GM18909 (cell line): ENCODE results near the gene CCNY.

ENCODE experiments used
- ATAC-seq: cut with Tn5 transposase; IDR thresholded peaks from one replicate; pipeline ENCODE4 v1.9.1; 2021; ENCODE audit warnings: mild to moderate bottlenecking; ENCODE audit not compliant: unreplicated experiment, poor library complexity

Gene CCNY

GRCh38 chr10:35379226-35380137, 43.2 kb downstream of the CCNY start:
- ATAC-seq, result peak; percentile 87

GRCh38 chr10:35382096-35382495, 45.8 kb downstream of the CCNY start:
- ATAC-seq, result no peak

- no peak for ATAC-seq
Observed at GRCh38 chr10:35384265-35384868, 48.1 kb downstream of the CCNY start.

GRCh38 chr10:35386594-35387174, 50.4 kb downstream of the CCNY start:
- ATAC-seq, result no peak

GRCh38 chr10:35387768-35388167, 51.5 kb downstream of the CCNY start:
- peak; percentile 81 for ATAC-seq

GRCh38 chr10:35388197-35388596, 51.9 kb downstream of the CCNY start:
- ATAC-seq, result peak; percentile 56

- no peak for ATAC-seq
Observed at GRCh38 chr10:35388682-35389081, 52.4 kb downstream of the CCNY start.

GRCh38 chr10:35390161-35390840, 54.0 kb downstream of the CCNY start:
- ATAC-seq, result no peak

GRCh38 chr10:35390843-35391152, 54.5 kb downstream of the CCNY start:
- no peak for ATAC-seq

GRCh38 chr10:35391153-35391953, 55.0 kb downstream of the CCNY start:
- ATAC-seq, result no peak

GRCh38 chr10:35391954-35392262, 55.6 kb downstream of the CCNY start:
- no peak for ATAC-seq

GRCh38 chr10:35392482-35393228, 56.3 kb downstream of the CCNY start:
- no peak for ATAC-seq

- no peak for ATAC-seq
Observed at GRCh38 chr10:35394411-35394851, 58.1 kb downstream of the CCNY start.

- ATAC-seq, result no peak
Observed at GRCh38 chr10:35394934-35395333, 58.6 kb downstream of the CCNY start.

GRCh38 chr10:35396560-35397434, 60.5 kb downstream of the CCNY start:
- ATAC-seq, result no peak

GRCh38 chr10:35397953-35398352, 61.6 kb downstream of the CCNY start:
- ATAC-seq, result no peak

GRCh38 chr10:35398355-35398754, 62.0 kb downstream of the CCNY start:
- no peak for ATAC-seq

- ATAC-seq, result no peak
Observed at GRCh38 chr10:35398908-35399307, 62.6 kb downstream of the CCNY start.
